Measurements from ENCODE around the gene NKX6-1.

The NKX6-1 gene

DNA sequence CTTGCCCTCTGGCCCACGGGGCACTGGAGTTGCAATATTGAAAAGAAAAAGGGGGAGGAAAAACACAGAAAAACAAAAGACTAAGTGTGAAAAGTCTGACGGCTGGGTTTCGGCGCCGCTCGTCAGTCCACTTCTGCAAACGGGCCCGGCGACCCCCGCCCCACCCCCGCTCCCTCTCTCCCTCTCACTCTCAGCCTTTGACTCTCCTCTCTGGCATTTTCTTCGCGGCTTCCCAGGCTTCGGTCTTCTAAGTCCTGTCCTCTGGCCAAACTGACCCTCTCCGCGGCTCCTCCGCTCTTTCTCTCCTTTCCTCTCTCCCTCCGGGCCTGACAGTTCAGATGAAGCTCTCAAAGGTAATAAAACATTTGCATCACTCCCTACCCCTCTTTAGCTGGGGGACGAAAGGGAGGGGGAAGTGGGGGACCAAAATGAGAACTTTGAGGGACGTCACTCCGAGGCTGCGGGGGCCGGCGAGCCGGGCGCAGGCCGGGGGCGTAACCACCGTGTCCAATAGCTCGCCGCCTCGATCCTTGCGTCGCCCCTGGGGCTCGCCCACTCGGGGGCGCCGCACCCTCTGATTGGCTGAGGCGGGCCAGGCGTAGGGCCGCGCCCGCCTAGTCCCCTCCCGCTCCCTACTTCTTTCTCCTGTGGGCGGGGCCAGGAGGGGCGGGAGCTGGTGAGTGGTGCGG is at the start of gene NKX6-1:
NKX6-1 (minus strand) TSS at position 358 of the 689 bp plus-strand sequence. CDS start 1,064 bp downstream, outside the sequence.
- DNase-seq (ENCODE audit: low read depth), result no peak

DNA sequence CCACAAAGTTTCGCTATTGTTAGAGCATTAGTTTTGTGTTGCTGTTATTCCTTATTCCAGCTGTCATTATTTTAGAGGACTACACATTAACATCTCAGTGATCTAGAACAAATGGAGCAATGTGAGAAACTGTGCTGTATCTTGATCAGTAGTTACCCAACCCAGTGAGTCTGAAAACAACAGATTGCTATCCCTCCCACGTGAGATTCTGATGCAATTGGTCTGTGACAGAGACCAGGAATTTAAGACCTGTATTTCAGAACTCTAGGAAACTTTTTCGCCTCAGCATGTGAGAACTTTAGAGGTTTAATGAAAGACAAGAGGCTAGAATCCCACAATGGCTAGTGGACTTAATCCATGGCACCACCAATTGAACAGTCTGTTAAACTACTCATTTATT is 48.1 kb upstream of the NKX6-1 start:
- no peak for DNase-seq (ENCODE audit: low read depth)

DNA sequence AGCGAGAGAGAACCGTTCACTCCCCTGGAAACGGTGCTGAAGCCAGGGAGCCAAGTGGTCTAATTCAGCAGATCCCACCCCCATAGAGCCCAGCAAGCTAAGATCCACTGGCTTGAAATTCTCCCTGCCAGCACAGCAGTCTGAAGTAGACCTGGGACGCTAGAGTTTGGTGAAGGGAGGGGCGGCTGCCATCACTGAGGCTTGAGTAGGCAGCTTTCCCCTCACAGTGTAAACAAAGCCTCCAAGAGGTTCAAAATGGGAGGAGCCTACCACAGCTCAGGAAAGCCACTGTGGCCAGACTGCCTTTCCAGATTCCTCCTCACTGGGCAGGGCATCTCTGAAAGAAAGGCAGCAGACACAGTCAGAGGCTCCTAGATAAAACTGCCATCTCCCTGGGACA is 46.0 kb upstream of the NKX6-1 start:
- no peak for DNase-seq (ENCODE audit: low read depth)

DNA sequence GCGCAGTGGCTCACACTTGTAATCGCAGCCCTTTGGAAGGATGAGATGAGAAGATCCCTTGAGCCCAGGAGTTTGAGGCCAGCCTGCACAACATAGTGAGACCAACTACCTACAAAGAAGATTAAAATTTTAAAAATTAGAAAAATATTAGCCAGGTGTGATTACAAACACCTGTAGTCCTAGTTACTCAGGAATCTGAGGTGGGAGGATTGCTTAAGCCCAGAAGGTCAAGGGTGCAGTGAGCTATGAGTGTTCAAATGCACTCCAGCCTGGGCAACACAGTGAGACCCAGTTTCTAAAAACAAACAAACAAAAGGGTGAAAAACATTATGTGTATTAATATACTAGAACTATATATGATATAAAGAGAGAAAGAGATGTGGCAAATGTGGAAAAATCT is 36.8 kb upstream of the NKX6-1 start:
- no peak for DNase-seq (ENCODE audit: low read depth)

DNA sequence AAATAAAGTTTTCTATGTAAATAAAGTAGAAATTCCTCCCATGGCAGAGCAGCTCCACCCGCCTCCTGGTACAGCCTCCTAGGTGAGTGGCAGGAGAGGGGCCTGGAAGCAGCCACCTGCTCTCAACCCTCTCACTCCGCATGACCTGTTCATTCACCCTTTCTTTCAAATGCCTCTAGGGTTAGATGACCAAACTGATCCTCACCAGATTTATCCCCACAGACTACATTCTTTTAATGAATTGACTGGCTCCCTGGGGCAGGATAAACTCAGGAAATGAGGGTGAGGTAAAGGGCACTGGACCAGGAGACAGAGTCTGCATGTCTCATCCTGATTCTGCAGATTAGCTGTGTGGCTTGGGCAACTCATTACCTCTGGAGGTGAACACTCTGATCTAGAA is 32.6 kb upstream of the NKX6-1 start:
- no peak for DNase-seq (ENCODE audit: low read depth)

DNA sequence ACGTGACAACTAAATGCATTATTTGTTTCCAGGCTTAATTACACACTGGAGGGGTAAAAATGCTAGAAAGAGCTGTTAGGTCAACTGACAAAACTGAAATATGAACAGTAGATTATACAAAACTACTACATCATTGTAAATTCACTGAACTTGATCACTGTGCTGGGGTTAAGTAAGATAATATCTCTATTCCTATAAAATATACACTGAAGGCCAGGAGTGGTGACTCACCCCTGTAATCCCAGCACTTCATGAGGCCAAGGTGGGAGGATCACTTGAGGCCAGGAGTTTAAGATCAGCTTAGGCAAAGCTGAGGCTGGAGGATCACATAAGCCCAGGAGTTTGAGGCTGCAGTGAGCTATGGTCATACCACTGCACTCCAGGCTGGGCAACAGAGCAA is 31.8 kb upstream of the NKX6-1 start:
- DNase-seq (ENCODE audit: low read depth), result no peak

DNA sequence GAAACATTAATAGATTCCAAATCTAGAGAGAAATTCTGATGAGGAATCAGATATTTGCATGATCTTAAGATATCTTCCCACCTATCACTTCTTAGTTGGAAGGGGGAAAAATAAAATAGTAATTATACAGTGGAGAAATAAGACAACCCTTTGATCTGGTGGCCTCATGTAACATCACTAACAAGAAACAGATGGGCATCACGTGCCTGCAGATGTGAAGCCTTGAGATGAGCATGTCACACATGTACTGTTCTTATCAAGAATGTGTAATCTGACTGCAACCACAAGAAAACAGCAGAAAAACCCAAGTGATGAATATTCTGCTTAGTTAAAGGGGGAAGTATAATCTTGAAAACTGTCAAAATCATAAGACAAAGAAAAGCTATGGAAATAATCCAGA is 31.4 kb upstream of the NKX6-1 start:
- no peak for DNase-seq (ENCODE audit: low read depth)

DNA sequence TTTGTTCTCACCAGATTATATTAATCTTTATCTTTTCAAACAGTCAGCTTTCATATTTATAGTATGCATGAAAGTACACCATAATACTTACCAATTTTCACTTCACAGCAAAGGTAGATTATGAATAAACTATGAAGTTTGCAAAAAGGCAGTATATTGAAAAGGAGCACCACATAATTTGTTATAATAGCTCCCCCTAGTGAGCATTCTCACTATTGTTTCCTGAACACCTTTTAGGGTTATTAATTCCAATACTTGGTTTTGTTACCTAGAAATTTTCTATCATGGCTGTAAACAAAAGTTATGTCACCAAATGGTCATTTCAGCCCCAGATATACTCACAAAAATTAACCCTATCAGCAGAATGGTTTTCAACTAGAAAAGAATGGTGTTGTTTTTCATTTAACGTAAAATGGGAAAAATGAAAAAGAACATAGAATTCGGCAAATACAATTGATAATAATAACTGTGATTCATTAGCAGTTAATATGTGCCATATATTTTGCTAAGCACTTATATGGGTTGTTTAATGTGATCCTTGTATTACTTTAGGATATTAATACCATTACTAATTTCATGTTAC is 30.2 kb upstream of the NKX6-1 start:
- peak; percentile 0 for DNase-seq (ENCODE audit: low read depth)

DNA sequence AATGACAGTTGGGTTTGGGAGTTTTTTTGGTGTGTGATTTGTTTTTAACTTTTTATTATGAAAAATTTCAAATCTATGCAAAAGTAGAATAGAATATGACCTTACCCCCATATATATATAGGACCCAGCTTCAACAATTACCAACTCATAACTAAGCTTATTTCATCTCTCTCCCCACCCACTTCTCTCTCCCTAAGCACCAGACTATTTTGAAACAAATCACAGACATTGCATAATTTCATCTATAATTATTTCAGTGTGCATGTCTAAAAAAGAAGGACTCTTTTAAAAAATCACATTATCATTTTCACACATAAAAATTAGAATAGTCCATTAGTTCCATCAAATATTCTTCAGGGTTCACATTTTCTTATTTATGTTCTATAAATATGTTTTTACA is 28.3 kb upstream of the NKX6-1 start:
- no peak for DNase-seq (ENCODE audit: low read depth)

DNA sequence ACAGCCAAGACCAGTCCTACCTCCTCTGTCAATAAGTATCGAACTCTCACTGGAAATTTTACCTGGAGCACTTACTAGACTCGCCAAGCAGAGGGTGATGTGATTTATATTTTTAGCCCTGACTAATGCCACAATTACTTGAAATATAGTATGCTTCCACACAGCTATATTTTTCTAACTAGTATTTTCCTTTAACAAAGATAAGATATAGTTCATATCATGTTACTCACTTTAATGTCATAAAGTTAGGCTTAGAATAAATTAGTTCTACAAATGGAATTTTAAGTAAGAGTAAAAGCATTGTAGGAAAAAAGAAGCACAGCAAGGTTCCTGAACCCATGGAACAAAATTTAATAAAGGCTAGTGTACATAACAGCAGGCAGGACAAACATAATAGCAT is 16.0 kb upstream of the NKX6-1 start:
- DNase-seq (ENCODE audit: low read depth), result no peak

DNA sequence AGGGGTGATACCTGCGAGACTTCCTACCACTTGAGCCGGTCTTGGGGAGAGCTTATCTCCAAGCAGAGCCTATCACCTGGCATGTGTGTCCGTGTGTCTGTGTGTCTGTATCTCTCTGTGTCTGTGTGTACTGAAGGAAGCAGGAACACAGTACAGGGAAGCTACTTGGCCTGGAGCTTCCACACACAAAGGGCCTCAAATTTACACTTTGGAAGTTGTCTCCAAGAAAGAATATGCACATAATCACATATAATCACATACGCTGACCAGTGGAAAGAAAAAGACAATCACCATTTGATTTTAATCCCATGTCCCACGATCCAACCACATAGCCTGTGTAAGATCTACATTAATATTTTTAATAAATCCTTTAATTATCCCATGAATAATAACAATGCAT is 13.2 kb upstream of the NKX6-1 start:
- DNase-seq (ENCODE audit: low read depth), result no peak

DNA sequence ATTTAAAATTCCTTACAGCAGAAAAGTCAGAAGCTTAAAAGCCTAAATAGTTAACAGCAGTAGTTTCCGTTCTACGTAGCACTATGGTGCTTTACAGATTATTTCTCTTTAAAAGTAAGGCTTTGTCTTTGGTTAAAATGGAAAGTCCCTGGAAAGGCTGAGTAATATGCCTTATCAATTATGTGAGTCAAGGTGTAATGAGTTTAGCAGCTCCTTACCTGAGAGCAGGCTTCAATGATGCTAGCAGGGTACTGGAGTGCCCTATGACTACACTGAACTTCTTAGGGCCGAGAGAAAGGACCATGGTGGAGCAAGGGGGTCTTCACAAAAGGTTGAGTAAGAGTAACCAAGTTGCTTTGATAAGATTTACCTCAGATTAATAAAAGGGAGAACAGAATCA is 12.6 kb upstream of the NKX6-1 start:
- DNase-seq (ENCODE audit: low read depth), result no peak

DNA sequence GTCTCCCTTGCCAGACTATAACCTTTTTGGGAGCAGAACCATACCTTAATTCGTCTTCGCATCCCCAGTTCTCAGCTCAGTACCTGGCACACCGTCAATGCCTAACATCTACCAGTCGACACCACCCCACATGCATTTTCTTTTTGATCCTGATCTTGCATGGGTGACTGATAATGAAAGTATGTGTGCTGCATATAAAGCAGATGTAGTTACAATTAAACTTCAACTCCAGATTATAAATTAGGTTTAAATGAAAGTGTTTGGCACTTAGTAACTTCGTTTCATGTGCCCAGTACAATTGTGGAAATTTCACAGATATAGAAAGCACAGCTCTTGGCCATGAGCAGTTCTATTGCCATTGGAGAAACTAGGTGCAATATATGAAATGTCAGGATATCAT is 8.8 kb upstream of the NKX6-1 start:
- no peak for DNase-seq (ENCODE audit: low read depth)

DNA sequence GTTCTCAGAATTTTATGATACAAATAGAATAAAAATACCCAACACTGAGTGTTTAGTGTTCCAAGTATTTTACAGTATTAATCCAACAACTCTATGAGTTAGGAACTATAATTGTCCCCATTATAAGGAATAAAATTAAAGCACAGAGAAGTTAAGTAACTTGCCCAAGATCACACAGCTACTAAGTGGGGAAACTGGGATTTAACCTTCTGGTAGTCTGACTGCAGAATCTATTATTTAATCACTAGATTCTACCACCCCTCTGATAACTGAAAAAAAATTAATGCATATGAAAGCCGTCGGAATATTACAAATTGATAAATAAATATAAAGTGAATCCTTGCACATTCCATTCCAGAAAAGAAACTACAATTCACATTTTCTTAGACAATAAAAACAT is 5.7 kb upstream of the NKX6-1 start:
- DNase-seq (ENCODE audit: low read depth), result no peak

DNA sequence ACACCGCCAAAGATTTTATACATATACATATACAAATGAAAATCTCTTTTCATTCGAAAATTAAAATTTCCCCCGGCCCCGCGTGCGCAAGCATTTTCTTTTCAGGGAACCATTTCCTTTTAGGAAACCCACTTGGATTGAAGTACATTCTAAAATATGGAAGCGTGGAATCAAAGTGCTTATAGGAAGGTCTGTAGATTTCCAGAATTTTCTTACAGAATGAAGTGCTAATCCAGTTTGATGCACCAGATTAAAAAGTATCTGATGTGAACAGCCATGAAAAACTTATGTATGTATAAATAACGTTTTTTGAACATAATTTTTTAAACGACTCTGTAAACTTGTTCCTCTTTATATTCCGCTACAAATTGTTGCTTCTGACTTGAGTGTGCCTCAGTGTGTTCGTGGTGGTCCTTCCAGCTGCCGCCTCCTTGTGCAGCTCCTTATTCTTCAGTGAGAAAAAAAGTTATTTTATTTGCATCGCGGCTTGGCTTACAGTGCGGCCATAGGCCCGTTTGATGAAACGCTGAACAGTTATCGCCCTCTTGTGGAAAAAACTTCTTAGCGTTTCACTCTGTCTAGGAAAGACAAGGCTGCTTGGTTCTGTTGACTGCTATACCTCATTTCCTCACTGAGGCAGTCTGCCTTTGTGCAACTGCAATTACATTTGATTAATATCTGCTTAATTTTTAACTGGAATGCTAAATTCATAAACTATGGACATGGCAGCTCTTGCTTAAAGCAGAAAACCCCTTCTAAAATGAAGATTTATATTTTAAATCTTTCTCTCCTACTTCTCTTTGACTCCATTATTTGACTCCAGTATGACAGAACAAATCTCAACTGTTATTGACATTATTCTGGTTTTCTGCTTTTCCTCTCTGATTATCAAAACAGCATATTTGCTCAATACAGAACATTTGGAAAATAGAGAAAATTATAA is 4.7 kb upstream of the NKX6-1 start:
- peak; percentile 18 for DNase-seq (ENCODE audit: low read depth)

DNA sequence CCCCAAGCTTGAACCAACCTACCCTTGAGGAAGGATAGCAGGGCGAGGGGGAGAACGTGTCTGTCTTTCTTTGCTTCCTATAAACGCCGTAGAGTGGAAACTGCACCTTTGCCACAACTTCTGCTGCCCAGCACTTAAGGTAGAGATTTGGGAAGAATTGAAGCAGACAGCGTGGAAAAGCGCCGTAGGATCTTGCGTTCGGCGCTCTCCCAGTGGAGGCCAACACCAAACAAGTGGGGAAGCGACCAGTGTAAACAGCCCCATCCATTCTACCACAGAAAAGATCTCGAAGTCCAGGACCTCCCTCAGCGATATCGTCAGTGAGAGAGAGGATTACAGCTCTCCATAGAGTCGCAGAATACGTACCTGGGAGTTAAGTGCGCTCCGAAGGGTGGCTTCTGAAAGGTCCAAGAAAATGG is 3.9 kb upstream of the NKX6-1 start:
- no peak for DNase-seq (ENCODE audit: low read depth)

DNA sequence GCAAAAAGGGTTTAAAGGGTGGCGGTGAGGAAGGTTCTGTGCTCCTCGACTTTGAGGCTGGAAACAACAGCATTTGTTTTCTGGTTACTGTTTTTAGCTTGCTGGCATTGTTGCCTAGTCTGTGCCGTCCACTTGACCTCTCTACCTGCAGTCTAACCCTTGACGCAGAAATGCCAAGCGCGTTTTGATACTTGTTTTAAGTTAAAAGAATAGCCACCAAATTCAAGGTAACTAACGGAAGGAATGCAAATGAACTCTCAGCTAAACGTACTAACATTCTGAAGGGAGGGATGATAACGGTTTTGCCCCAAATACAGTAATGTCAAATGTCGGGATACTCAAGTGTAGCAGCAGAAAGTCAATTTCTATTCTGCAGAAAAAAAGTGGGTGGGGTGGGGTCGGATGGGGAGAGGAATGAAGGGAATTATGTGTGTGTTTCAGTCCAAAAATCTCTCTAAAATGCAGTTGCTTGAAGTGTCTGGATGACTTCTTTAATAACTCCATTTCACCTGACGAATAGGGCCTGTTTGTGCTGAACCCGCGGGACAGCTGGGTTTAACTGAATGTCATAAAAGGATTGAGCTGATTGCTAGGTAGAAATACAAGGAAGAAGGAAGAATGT is 3.4 kb upstream of the NKX6-1 start:
- no peak for DNase-seq (ENCODE audit: low read depth)

DNA sequence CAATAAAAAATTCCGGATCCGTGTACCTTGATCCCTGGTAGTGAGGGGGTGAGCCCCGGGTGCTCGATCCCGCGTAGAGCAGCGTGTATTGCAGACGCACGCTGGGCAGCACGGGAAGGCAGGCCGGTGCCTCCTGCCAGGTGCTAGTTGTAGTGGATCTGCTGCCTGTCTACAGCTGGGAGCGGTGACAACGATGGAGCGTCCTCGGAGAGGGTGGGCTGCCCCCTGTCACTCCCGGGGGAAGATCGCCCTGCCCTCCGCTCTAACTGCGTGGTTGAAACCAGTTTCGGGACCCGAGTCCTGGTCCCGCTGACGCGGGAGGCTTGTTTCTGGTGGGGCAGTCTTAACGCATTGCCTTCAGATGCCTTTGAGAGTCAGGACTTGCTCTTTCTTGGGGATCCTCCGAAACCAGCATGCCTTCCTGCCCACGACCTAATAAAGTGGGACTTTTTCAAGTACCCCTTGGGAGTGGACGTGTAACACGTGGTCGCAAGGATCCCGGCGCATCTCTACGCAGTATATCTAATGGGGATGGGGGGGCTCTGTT is 2.7 kb upstream of the NKX6-1 start:
- no peak for DNase-seq (ENCODE audit: low read depth)

DNA sequence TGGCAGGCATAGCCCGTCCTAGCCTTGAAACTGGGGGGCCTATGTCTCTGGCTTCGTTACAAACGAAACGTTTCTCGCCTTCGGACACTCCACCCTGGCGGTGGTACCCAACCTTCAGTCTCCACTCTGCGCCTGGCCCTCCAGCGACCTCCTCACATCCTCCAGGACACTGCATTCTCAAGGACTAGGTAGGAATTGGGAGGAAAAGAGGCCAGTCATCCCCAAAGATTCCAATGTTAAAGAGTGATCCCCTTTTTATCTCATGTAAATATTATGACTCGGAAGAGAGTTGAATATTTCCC is 2.1 kb upstream of the NKX6-1 start:
- no peak for DNase-seq (ENCODE audit: low read depth)

DNA sequence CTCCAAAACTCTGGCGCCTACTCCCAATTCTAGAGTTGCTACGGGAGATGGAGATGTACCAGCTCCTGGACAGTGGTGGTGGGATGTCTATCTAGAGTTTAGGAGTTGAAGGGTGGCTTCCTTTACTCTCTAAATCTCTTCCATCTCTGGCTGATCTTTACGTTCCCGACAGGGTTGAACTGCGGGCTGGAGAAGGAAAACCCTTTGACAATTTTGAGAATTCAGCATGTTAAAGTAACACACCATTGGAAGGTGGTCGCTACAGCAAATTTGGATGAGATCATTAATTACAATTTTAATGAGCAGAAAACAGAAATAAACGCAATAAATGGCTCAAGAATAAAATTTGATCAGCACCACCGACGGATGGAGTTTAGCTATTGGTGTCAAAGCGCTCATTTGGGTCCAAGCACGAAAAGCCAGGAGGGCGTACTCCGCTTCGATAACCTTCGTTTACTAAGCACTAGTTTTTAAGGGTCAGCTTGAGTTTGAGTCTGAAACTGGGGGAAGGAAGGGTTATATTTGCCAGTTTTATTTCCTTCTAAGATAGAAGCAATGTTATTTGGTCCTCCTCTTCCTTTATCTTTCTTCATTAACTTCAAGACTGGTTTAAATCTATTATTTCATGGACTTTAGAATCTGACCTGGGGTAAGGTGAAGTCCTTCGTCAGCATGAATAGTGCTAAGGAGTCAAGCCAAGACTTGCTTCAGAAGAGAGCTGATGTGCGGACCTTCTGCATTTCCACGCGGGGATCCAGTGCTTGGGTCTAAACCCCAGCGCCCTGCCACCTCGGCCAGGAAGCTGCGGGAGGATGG is 1.5 kb upstream of the NKX6-1 start:
- DNase-seq (ENCODE audit: low read depth), result no peak

DNA sequence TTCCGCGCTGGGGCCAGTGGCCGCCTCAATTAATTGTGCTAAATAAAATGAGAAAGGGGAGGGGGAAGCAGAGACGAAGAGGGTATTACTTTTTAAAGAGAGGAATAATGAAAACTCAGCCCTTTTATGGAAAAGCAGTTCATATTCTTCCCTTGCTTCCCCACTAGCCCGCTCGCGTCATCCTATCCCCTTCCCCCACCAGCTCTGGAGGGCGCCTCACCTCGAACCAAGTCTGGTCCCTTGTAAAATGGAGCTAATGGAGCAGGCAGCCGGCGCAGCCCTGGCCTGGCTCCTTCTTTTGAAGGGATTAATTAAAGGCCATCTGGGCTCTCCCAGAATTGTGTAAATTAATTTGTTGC is 511 bp upstream of the NKX6-1 start:
- DNase-seq (ENCODE audit: low read depth), result no peak
